Glutamatergic neuron (in vitro differentiated cells): ENCODE measurements around the gene ACTR8. TPM values are rescaled to one million over a fixed set of nuclear protein-coding genes. Genes with fewer than 3 reads are reported as not detected.

Source experiments
- DNase-seq: peaks from one replicate; pipeline ENCODE4 v3.0.0; 2022
- H3K27ac Mint-ChIP-seq: one replicate; pipeline ENCODE4 v1.8.0; 2020; ENCODE audit warnings: mild to moderate bottlenecking, mixed read lengths, inconsistent platforms; ENCODE audit not compliant: unreplicated experiment
- H3K27me3 Mint-ChIP-seq: one replicate; pipeline ENCODE4 v1.8.0; 2020; ENCODE audit warnings: mild to moderate bottlenecking, moderate library complexity, mixed read lengths, inconsistent platforms; ENCODE audit not compliant: unreplicated experiment
- H3K36me3 Mint-ChIP-seq: one replicate; pipeline ENCODE4 v1.8.0; 2020; ENCODE audit warnings: mild to moderate bottlenecking, mixed read lengths, inconsistent platforms; ENCODE audit not compliant: unreplicated experiment
- H3K4me1 Mint-ChIP-seq: one replicate; pipeline ENCODE4 v1.8.0; 2020; ENCODE audit warnings: mild to moderate bottlenecking, low read depth, mixed read lengths, inconsistent platforms; ENCODE audit not compliant: unreplicated experiment
- H3K4me3 Mint-ChIP-seq: one replicate; pipeline ENCODE4 v1.8.0; 2020; ENCODE audit warnings: mild to moderate bottlenecking, mixed read lengths, inconsistent platforms; ENCODE audit not compliant: unreplicated experiment
- H3K9me3 Mint-ChIP-seq: one replicate; pipeline ENCODE4 v1.8.0; 2020; ENCODE audit warnings: mild to moderate bottlenecking, moderate library complexity, mixed read lengths, inconsistent platforms; ENCODE audit not compliant: unreplicated experiment
- CTCF ChIP-seq: fragments of 200-600 bp; sonication (generic); IDR thresholded peaks from one replicate; pipeline ENCODE4 v1.5.0; 2021; ENCODE audit not compliant: partially characterized antibody, unreplicated experiment
- total RNA-seq: library from RNA; stranded (reverse); fragmentation: NEBNext Ultra II Directional; extraction: Animal tissue kit (Norgen Biotek cat#: 25700); gene quantifications from one replicate; pipeline ENCODE4 v1.2.1, GENCODE V29; 2021; ENCODE audit not compliant: unreplicated experiment

Gene ACTR8
- total RNA-seq, 1 donor from 2014 or later: 59.4 TPM

GRCh38 chr3:53817809-53818208 lies 64.1 kb downstream of the ACTR8 start:
- no peak for DNase-seq
- Mint-ChIP-seq H3K4me3 (no peak overlapping the region), H3K4me1 (no peaks in the 10 kb centered on the region), H3K27ac (no peak overlapping the region), H3K36me3 (no peaks in the 10 kb centered on the region), H3K27me3 (no peaks in the 10 kb centered on the region), H3K9me3 (peaks cover 5% of the 10 kb centered on the region)
- no peak for TF ChIP-seq CTCF

DNA sequence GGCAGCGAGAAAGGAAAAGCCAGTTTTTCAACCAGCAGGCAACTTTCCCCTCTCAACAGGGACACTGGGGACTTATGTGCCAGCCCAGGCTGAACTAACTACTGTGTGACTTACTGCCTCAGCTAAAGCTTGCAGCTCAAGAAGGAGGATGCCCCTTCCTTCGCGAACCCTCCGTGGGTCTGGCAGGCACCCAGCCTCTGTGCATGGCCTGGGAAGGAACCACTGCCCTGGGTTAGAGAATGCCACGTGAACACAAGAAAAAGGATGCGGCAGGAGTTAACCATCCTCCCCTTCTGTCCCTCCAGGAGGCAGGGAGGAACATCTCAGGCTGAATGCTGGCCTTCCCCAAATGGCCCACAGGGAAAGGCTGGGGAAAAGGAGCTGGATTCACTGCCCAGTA lies 64.7 kb downstream of the ACTR8 start:
- H3K4me1 Mint-ChIP-seq: peaks cover 2% of the 10 kb centered on the region
- no peak for TF ChIP-seq CTCF
- H3K36me3 Mint-ChIP-seq: no peaks in the 10 kb centered on the region
- H3K9me3 Mint-ChIP-seq: peaks cover 5% of the 10 kb centered on the region
- no peak overlapping the region for H3K27ac Mint-ChIP-seq
- DNase-seq: peak; percentile 5
- no peaks in the 10 kb centered on the region for H3K27me3 Mint-ChIP-seq
- H3K4me3 Mint-ChIP-seq: no peak overlapping the region

Other genes starting within 250 kb of the ACTR8 start
- 0.61 TPM for gene CHDH, start 35.7 kb downstream of the ACTR8 start, total RNA-seq
- 0.78 TPM for gene IL17RB, start 35.6 kb downstream of the ACTR8 start, total RNA-seq
- gene SELENOK, start 9.7 kb upstream of the ACTR8 start, total RNA-seq: 39.4 TPM
- 10.0 TPM for gene CACNA2D3, start 240.4 kb upstream of the ACTR8 start, total RNA-seq